CD4-positive, alpha-beta T cell treated with Interleukin-17A for 1 hour (primary cell): Measurements from ENCODE around the gene SYNGR4.
"Not testable (repeated sequence)": the region's sequence is repeated elsewhere in the genome, so short reads cannot be mapped to it uniquely, and the experiment has no call there.

Source experiments
- DNase-seq: peaks from one replicate; pipeline ENCODE4 v3.0.0-alpha.2; 2020

SYNGR4 gene

DNA sequence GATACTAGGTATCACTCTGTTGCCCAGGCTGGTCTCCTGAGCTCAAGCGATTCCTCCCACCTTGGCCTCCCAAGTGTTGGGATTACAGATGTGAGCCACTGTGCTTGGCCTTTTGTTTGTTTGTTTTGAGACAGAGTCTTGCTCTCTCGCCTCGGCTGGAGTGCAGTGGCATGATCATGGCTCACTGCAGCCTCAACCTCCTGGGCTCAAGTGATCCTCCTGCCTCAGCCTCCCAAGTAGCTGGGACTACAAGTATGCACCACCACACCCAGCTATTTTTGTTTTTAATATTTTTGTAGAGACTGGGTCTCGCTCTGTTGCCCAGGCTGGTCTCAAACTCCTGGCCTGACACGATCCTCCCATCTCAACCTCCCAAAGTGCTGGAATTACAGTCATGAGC is 7.6 kb downstream of the SYNGR4 start:
- DNase-seq, result not testable (repeated sequence)

DNA sequence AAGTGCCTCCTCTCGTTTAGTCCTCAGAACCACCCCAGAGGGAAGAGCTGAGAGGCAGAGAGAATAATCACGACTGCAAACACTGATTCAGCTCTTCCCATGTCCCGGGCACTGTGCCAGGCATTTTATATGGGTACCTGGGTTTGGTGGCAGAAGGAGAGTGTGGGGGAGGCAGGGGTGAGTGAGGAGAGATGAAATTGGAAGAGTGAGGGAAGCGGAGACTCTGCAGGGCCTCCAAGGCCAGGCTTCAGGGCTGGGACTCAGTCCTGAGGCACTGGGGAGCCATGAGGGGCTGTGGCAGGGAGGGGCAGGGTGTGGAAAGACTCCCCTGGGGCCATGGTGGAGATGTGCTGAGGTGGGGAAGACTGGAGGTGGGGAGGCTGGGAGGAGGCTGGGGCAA is 8.7 kb downstream of the SYNGR4 start:
- no peak for DNase-seq

GRCh38 chr19:48373567-48373966 is 9.4 kb downstream of the SYNGR4 start:
- DNase-seq, result no peak

- no peak for DNase-seq
Observed at GRCh38 chr19:48378194-48378570, 14.0 kb downstream of the SYNGR4 start.

DNA sequence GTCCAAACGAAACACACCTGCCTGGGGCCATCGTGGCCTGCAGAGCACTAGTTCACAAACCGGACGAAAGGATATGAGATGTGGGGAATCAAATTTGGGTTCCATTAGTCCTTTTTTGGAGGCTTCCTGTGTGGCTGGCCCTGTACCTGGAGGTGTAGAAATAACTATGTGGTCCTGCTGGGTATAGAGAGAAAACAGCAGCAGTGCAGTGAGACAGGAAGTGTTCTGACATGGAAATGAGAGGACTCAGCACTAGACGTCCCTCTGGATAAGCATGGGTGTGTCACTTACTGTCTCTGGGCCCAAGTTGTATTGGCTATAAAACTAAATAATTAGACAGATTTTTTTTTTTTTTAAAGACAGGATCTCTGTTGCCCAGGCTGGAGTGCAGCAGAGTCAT is 14.9 kb downstream of the SYNGR4 start:
- no peak for DNase-seq

DNA sequence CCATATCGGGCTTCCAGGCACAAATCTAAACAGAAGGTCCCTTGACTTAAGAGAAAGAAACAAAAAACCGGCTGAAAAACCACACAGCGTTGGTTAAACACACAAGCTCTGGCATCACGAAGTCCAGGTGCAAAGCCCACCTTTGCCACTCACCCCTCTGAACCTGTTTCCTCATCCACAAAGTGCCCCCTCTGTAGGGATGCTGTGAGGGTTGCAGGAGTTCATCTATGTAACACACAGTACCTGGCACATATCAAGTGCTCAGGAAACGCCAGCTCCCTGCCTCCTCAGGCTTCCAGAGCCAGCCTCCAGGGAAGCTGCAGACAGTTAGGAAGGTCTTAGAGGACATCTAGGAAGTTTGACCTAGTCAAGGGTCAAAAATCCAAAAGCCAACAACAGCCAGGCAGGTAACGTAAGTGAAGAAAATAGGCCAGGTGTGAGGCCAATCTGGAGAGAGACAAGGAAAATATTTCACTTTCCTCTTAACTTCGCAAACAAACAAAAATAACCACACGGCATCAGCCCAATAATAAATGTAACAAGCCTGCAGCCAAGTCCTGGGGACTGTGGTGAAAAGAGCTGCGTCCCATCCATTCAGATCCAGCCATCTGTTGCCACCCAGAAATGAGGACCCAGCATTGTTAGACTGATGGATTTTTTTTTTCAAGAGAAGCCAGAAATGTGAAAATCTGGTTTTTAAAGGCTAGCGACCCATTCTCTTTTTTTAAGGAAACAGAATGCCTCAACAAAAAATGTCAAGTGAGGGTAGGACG is 17.2 kb downstream of the SYNGR4 start:
- DNase-seq, result no peak

- DNase-seq, result no peak
Observed at GRCh38 chr19:48382286-48382685, 18.1 kb downstream of the SYNGR4 start.

- no peak for DNase-seq
Observed at GRCh38 chr19:48385461-48386087, 21.4 kb downstream of the SYNGR4 start.

DNA sequence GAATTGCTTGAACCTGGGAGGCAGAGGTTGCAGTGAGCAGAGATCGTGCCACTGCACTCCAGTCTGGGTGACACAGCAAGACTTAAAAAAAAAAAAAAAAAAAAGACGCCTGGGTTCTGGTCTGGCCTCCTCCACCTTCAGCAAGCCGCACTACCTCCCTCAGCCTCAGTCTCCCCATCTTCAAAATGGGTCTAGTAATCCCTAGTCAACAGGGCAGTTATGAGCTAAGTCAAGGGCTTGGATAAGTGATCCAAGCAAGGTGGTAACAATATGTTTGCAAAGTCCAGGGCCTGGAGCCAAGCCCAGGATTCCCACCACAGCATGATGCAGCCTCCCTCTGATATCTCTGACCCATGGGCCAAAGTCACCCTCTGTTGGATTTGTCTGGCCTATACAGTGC is 22.8 kb downstream of the SYNGR4 start:
- DNase-seq, result no peak

- DNase-seq, result peak; percentile 69
Observed at GRCh38 chr19:48390188-48391099, 26.3 kb downstream of the SYNGR4 start.

DNA sequence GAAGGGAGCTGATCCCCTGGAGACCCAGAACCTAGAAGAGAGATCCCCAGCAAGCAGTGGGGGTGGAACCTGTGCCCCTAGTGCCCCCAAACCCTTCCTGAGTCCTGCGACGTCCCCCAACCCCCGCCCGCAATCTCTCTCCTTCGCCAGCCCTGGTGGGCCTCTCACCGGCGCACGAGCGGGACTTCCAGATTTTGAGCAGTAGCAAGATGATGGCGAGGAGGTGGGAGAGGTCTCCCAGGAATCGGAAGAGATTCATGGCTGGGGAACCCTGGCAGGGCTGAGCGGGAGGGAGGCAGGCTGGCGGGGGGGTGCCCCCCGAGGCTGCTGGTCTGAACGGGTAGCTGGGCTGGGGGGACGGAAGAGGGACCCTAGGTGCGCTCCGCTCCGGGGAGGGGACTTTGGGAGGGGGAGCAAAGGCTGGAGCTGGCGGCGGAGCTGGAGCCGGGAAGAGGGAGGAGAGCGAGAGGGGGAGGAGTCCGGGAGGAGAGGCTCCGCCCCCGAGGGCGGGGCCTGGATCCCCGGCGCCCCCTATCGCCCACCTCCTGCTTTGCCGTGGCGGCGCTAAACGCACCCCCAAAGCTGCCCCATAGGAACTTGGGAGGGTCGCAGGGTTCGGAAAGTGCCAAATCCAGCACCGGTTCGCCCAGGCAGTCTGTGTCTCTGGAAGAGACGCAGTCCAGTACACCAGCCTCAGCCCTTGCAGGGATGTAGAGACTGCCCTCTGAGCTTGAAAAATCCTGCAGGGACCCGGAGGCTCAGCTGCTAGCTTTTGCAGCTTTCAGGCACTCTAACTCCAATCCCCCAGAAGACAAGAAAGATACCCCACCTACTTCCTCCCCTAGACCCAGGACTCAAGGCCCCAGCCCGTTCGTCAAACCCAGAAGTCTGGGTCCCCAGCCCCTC is 27.2 kb downstream of the SYNGR4 start, which contains the start of gene KDELR1:
Gene KDELR1, minus strand, starts transcription at position 452 of the 906 bp plus-strand sequence. Its CDS starts 193 bp downstream, at position 259.
- peak; percentile 74 for DNase-seq

GRCh38 chr19:48392006-48392344 is 27.8 kb downstream of the SYNGR4 start:
- not testable (repeated sequence) for DNase-seq

DNA sequence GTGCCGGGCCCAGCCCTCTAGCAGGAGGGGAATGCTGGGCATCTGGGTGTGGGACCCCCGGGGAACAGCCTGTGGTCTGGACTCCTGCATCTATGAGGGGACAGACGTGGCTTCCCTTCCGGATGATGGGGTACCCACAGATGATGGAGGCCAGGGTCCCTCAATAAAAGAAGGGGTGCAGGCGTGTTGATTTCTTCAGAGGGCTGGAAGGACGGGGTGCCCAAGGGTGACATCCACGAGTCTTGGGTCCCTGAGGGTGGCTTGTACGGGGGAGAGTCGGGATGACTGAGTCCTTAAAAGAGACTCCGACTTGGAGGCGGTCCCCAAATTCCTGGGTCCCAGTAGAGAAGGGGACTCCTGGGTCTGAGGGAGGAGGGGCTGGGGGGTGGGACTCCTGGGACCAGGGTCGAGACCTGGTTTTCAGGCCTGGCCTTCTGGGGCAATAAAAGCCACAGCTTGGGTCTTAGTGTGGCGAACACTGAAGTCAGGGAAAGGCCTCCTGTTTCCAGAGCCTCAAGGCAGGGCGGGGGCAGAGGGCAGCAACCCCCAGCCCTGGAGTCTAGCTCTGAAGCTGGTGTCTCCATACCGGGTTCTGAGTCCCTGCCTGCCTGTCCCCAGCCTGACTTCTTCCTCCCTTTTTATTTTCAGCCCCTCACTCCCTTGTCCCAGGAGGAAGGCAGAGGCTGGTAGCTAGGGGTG is 28.8 kb downstream of the SYNGR4 start:
- no peak for DNase-seq

- peak; percentile 36 for DNase-seq
Observed at GRCh38 chr19:48393559-48394330, 29.6 kb downstream of the SYNGR4 start, which contains the start of gene GRIN2D. TSS of gene GRIN2D (plus strand) at chr19:48393668. CDS start at chr19:48398393, 4,725 bp downstream.

DNA sequence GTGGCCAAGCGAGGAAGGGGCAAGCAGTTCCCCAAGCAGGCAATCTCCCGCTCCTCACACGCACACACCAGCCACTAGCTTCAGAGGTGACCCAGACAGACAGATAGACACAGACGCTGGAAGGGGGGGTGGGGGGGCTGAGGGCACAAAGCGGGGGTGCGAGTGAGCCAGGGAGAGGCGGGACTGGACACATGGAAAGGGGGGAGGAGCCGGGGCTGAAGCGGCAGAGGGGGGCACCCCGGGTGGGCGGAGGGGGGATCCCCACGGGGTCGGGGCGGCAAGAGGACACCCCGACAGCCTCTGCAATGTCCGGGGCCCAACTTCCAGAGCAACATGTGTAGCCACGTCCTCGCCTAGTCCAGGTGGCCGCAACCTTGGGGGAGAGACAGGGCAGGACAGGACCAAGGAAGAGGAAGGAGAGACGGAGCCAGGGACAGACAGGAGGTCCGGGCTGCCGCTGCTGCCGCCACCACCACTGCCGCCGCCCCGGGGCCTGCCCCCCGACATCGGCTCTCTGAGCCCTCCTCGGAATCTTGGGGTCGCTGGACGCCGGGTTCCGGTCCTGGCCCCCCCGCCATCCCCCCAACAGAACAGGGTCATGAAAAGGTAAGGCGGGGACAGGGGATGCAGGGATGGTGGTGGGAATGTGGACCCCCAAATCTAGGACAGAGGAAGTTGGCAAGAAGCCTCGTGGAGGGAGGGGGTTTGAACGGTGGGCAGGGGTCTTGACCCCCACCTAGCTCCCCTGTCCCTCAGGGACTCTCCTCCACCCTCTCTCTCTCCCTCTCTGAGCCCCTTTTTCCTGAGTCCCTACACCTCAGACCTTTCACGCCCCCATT is 30.4 kb downstream of the SYNGR4 start:
- peak; percentile 13 for DNase-seq

- DNase-seq, result no peak
Observed at GRCh38 chr19:48395170-48395455, 30.9 kb downstream of the SYNGR4 start.

DNA sequence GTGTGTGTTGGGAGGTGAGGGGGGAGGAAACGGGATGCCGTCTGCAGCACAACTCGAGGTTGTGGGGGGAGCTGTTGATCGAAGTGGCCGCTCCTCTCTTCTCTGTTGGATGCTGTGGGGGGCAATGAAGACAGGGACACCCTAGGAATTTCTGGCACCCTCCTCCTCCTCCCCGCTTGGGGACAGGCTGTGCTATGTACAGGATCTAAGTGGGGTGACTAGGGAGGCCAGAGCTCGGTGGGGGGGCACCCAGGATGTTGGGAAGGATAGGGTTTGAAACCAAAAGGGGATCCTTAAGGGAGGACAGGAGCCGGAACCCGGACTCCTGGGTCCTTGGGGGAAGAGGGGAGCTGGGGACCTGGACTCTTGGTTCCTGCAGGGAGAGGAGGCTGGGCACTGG is 31.3 kb downstream of the SYNGR4 start:
- no peak for DNase-seq

GRCh38 chr19:48396016-48396823 is 32.1 kb downstream of the SYNGR4 start:
- no peak for DNase-seq

DNA sequence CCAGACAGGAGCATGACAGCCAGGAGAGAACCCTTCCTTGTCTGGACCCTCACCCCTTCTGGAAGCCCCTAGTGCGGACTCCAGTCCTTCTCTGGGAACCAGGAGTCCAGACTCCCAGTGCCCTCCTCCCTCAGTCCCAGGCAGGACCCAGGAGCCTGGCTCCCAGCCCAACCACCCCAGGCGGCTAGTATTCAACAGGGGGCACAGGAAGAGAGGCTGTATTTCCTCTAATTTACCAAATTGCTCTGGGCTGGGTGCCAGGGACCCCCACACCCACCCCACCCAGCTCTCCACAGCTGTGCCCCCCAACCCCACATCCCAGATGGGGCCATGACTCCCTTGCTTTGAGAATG is 32.6 kb downstream of the SYNGR4 start:
- no peak for DNase-seq
